Uterus (tissue), 2 donors: ENCODE measurements around the gene ZNF292.

Source experiments
- POLR2A ChIP-seq, 2 donors: fragments of 450-650 bp; IDR thresholded peaks; one replicate each; pipeline ENCODE4 v1.6.1; 2016; ENCODE audit warnings: antibody characterized with exemption in 2 of 2, mild to moderate bottlenecking in 1 of 2, moderate library complexity in 1 of 2
- TF ChIP-seq, protein P1 (sequence below), 4 experiments: fragments of 200-600 bp in 2 of 4; fragments of 450-650 bp in 2 of 4; sonication (generic) in 2 of 4; IDR thresholded peaks; one replicate each; pipeline ENCODE4 v1.5.1; 2016 to 2019; ENCODE audit warnings: antibody characterized with exemption in 4 of 4, mild to moderate bottlenecking in 2 of 4, moderate library complexity in 1 of 4

DNA sequence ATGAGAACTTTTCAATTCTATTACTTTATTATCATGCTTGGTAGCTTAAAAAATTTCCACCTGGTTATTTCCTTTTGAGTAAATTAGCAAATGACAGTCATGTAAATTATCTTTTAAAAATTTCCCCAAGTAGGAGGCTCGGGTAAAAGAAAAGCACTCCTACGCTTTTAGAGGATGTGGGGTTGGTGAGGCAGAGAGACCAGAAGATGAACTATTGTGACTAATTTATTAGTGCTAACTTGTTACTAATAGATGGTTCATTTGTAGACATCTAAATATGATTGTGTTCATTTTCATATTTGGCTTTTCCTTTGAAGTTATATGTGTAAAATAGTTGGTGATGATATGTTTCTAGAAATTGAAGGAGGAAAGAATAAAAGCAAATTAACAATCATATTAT, 27.0 kb downstream of the ZNF292 start:
- TF ChIP-seq, protein P1, sequence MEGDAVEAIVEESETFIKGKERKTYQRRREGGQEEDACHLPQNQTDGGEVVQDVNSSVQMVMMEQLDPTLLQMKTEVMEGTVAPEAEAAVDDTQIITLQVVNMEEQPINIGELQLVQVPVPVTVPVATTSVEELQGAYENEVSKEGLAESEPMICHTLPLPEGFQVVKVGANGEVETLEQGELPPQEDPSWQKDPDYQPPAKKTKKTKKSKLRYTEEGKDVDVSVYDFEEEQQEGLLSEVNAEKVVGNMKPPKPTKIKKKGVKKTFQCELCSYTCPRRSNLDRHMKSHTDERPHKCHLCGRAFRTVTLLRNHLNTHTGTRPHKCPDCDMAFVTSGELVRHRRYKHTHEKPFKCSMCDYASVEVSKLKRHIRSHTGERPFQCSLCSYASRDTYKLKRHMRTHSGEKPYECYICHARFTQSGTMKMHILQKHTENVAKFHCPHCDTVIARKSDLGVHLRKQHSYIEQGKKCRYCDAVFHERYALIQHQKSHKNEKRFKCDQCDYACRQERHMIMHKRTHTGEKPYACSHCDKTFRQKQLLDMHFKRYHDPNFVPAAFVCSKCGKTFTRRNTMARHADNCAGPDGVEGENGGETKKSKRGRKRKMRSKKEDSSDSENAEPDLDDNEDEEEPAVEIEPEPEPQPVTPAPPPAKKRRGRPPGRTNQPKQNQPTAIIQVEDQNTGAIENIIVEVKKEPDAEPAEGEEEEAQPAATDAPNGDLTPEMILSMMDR (IDR thresholded peaks at IDR 0.05) = no peak
- no peak for TF ChIP-seq POLR2A (IDR thresholded peaks at IDR 0.05)
